ENCODE measurements around the gene OFD1.

OFD1 gene

GRCh38 chrX:13690836-13691235, 43.7 kb upstream of the OFD1 start:
- TF ChIP-seq ZFX (IDR thresholded peaks at IDR 0.05; ENCODE audit: borderline replicate concordance) (no peak), CTCF (IDR thresholded peaks at IDR 0.05) (no peak)
- no peak overlapping the region for H3K27ac ChIP-seq

DNA sequence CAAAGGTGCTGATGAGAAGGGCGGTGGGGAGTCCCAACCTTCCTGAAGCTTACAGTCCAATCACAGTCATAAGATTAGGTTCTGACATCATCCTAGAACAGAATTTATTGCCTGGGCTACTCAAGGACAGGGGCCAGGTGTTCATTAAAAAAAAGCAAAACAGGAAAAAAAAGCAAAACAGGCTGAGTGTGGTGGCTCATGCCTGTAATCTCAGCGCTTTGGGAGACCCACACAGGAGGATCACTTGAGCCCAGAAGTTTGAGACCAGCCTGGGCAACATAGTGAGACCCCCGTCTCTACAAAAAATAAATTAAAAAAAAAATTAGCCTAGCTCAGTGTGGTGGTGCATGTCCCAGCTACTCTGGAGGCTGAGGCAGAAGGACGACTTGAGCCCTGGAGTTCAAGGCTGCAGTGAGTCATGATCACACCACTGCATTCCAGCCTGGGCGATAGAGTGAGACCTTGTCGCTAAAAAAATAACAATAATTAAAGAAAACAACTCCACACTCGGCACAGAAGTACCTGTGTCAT, 42.6 kb upstream of the OFD1 start:
- TF ChIP-seq ZFX (IDR thresholded peaks at IDR 0.05; ENCODE audit: borderline replicate concordance), result no peak

GRCh38 chrX:13692771-13693231, 41.7 kb upstream of the OFD1 start:
- H3K27ac ChIP-seq, result no peak overlapping the region
- TF ChIP-seq ZFX (IDR thresholded peaks at IDR 0.05; ENCODE audit: borderline replicate concordance), result no peak

More for the DNA sequence above, 42.6 kb upstream of the OFD1 start:
- H3K27ac ChIP-seq, result no peak overlapping the region

- H3K27ac ChIP-seq, result no peak overlapping the region
- TF ChIP-seq CTCF (IDR thresholded peaks at IDR 0.05) (no peak), ZFX (IDR thresholded peaks at IDR 0.05; ENCODE audit: borderline replicate concordance) (no peak)
Observed at GRCh38 chrX:13693341-13693961, 41.1 kb upstream of the OFD1 start.

DNA sequence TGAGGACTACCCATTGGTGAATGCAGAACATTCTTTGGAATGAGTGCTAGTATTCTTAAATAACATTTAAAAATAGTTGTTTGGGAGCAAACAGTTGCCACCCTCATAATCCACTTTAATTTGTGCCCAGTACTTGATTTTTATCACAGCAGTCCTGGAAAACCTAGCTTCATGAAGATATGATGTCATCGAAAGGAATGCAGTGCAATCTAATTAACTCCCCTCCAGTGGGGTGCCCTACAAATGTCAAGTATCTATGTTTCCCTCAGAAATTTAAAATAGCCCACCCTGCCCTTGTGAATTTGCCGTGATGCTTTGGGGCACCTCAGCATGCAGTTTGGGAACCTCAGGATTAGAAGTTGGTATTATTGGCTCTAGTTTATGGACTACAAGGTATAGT, 40.2 kb upstream of the OFD1 start:
- no peak overlapping the region for H3K27ac ChIP-seq
- TF ChIP-seq ZFX (IDR thresholded peaks at IDR 0.05; ENCODE audit: borderline replicate concordance) (no peak), CTCF (IDR thresholded peaks at IDR 0.05) (no peak)

GRCh38 chrX:13694983-13695382, 39.6 kb upstream of the OFD1 start:
- no peak overlapping the region for H3K27ac ChIP-seq

GRCh38 chrX:13695601-13696115, 38.9 kb upstream of the OFD1 start:
- H3K27ac ChIP-seq, result no peak overlapping the region
- TF ChIP-seq CTCF (IDR thresholded peaks at IDR 0.05), result no peak
- TF ChIP-seq ZFX (IDR thresholded peaks at IDR 0.05; ENCODE audit: borderline replicate concordance), result no peak

More at GRCh38 chrX:13694983-13695382, 39.6 kb upstream of the OFD1 start:
- TF ChIP-seq ZFX (IDR thresholded peaks at IDR 0.05; ENCODE audit: borderline replicate concordance), result no peak
- TF ChIP-seq CTCF (IDR thresholded peaks at IDR 0.05), result no peak

- H3K27ac ChIP-seq, result no peak overlapping the region
- TF ChIP-seq CTCF (IDR thresholded peaks at IDR 0.05), result no peak
- TF ChIP-seq ZFX (IDR thresholded peaks at IDR 0.05; ENCODE audit: borderline replicate concordance), result no peak
Observed at GRCh38 chrX:13697455-13697854, 37.1 kb upstream of the OFD1 start.
